Neural progenitor cell (in vitro differentiated cells): ENCODE data around the gene ZFPM1. TPM values are rescaled to one million over a fixed set of nuclear protein-coding genes. Genes with fewer than 3 reads are reported as not detected.

Experiments used
- DNase-seq: peaks from one replicate; pipeline ENCODE4 v3.0.0-alpha.2; 2016; ENCODE audit warnings: low spot score
- H2AFZ ChIP-seq: fragments of 200-600 bp; sonication (generic); replicated peaks from 2 replicates; pipeline ENCODE4 v1.6.1; 2016; ENCODE audit warnings: antibody characterized with exemption
- H3F3A ChIP-seq: fragments of 200-600 bp; sonication (generic); 2 replicates; pipeline ENCODE4 v1.6.1; 2016; ENCODE audit warnings: antibody characterized with exemption, low read depth
- H3K27ac ChIP-seq: fragments of 200-600 bp; sonication (generic); 2 replicates; pipeline ENCODE4 v1.5.1; 2016; ENCODE audit warnings: mild to moderate bottlenecking
- H3K27me3 ChIP-seq: fragments of 200-600 bp; sonication (generic); 2 replicates; pipeline ENCODE4 v1.6.1; 2016; ENCODE audit warnings: mild to moderate bottlenecking, moderate library complexity
- H3K36me3 ChIP-seq: fragments of 200-600 bp; sonication (generic); 2 replicates; pipeline ENCODE4 v1.5.1; 2016
- H3K4me1 ChIP-seq: fragments of 200-600 bp; sonication (generic); 2 replicates; pipeline ENCODE4 v1.6.1; 2016; ENCODE audit warnings: mixed run types
- H3K4me2 ChIP-seq: fragments of 200-600 bp; sonication (generic); 2 replicates; pipeline ENCODE4 v1.6.1; 2016
- H3K4me3 ChIP-seq: fragments of 200-600 bp; sonication (generic); 2 replicates; pipeline ENCODE4 v1.5.1; 2016
- H3K79me2 ChIP-seq: fragments of 200-600 bp; sonication (generic); 2 replicates; pipeline ENCODE4 v1.6.1; 2016; ENCODE audit warnings: low read depth
- H3K9ac ChIP-seq: fragments of 200-600 bp; sonication (generic); 2 replicates; pipeline ENCODE4 v1.6.1; 2016
- H3K9me3 ChIP-seq: fragments of 200-600 bp; sonication (generic); 2 replicates; pipeline ENCODE4 v1.5.1; 2016; ENCODE audit warnings: low read depth
- H4K20me1 ChIP-seq: fragments of 200-600 bp; sonication (generic); 2 replicates; pipeline ENCODE4 v1.6.1; 2016; ENCODE audit warnings: low read depth
- H3K27ac Mint-ChIP-seq: 3 replicates; pipeline ENCODE4 v1.8.0; 2021; ENCODE audit warnings: mixed read lengths
- H3K27me3 Mint-ChIP-seq: 2 replicates; pipeline ENCODE4 v1.8.0; 2022; ENCODE audit warnings: low read depth, mild to moderate bottlenecking, inconsistent platforms, moderate library complexity, mixed read lengths; ENCODE audit not compliant: insufficient read depth
- H3K36me3 Mint-ChIP-seq: 3 replicates; pipeline ENCODE4 v1.8.0; 2021; ENCODE audit warnings: mixed read lengths
- H3K4me1 Mint-ChIP-seq: 3 replicates; pipeline ENCODE4 v1.8.0; 2021; ENCODE audit warnings: mixed read lengths
- H3K4me3 Mint-ChIP-seq: 3 replicates; pipeline ENCODE4 v1.8.0; 2021; ENCODE audit warnings: mild to moderate bottlenecking, moderate library complexity, mixed read lengths
- H3K9me3 Mint-ChIP-seq: 3 replicates; pipeline ENCODE4 v1.8.0; 2020; ENCODE audit warnings: mixed read lengths
- CTCF ChIP-seq: fragments of 200-600 bp; sonication (generic); IDR thresholded peaks from 2 replicates; pipeline ENCODE4 v1.5.1; 2017; ENCODE audit warnings: antibody characterized with exemption, mild to moderate bottlenecking
- EZH2 ChIP-seq: fragments of 200-600 bp; sonication (generic); IDR thresholded peaks from 2 replicates; pipeline ENCODE4 v1.6.1; 2017; ENCODE audit warnings: antibody characterized with exemption, mild to moderate bottlenecking, moderate library complexity
- EZH2phosphoT487 ChIP-seq: fragments of 200-600 bp; sonication (generic); IDR thresholded peaks from 2 replicates; pipeline ENCODE4 v1.6.1; 2017; ENCODE audit warnings: antibody characterized with exemption
- total RNA-seq: library from RNA; depleted of rRNA; stranded (reverse); fragments of >200 nt; gene quantifications from 2 replicates; pipeline ENCODE4 v1.2.3, GENCODE V29; 2015; ENCODE audit warnings: low replicate concordance

The ZFPM1 gene
- total RNA-seq, 1 donor from 2014 or later = 0.36 TPM

- Histone ChIP-seq H3K9me3 (no peaks in the 10 kb centered on the region), H3K27ac (no peak overlapping the region), H4K20me1 (peaks cover 25% of the 10 kb centered on the region), H3K4me1 (peaks cover 8% of the 10 kb centered on the region), H3K9ac (no peak overlapping the region), H2AFZ (no peak overlapping the region), H3K4me3 (no peak overlapping the region), H3K27me3 (no peaks in the 10 kb centered on the region), H3F3A (no peaks in the 10 kb centered on the region), H3K79me2 (no peaks in the 10 kb centered on the region), H3K4me2 (no peak overlapping the region), H3K36me3 (no peaks in the 10 kb centered on the region)
- TF ChIP-seq EZH2phosphoT487 (no peak), EZH2 (no peak), CTCF (no peak)
- Mint-ChIP-seq H3K36me3 (no peaks in the 10 kb centered on the region), H3K4me1 (peaks cover 12% of the 10 kb centered on the region), H3K9me3 (no peaks in the 10 kb centered on the region), H3K27ac (no peak overlapping the region), H3K4me3 (no peak overlapping the region), H3K27me3 (peaks cover 2% of the 10 kb centered on the region)
- no peak for DNase-seq
Measured at GRCh38 chr16:88471575-88471974, 18.5 kb downstream of the ZFPM1 start.

GRCh38 chr16:88472069-88472468, 19.0 kb downstream of the ZFPM1 start:
- H3F3A ChIP-seq = no peaks in the 10 kb centered on the region
- no peaks in the 10 kb centered on the region for H3K9me3 Mint-ChIP-seq
- H3K9me3 ChIP-seq = no peaks in the 10 kb centered on the region
- no peak overlapping the region for H3K9ac ChIP-seq
- H3K4me2 ChIP-seq = no peak overlapping the region
- H3K4me3 ChIP-seq = no peak overlapping the region
- H3K27ac ChIP-seq = no peak overlapping the region
- no peaks in the 10 kb centered on the region for H3K36me3 ChIP-seq
- H3K79me2 ChIP-seq = no peaks in the 10 kb centered on the region
- TF ChIP-seq EZH2phosphoT487 (no peak), EZH2 (no peak), CTCF (no peak)
- H3K4me1 ChIP-seq = peaks cover 8% of the 10 kb centered on the region
- peaks cover 23% of the 10 kb centered on the region for H4K20me1 ChIP-seq
- no peak overlapping the region for H2AFZ ChIP-seq
- peaks cover 2% of the 10 kb centered on the region for H3K27me3 Mint-ChIP-seq
- H3K27ac Mint-ChIP-seq = no peak overlapping the region
- DNase-seq = no peak
- no peaks in the 10 kb centered on the region for H3K27me3 ChIP-seq
- H3K36me3 Mint-ChIP-seq = no peaks in the 10 kb centered on the region
- H3K4me1 Mint-ChIP-seq = peaks cover 14% of the 10 kb centered on the region
- H3K4me3 Mint-ChIP-seq = no peak overlapping the region

GRCh38 chr16:88472637-88473205, 19.6 kb downstream of the ZFPM1 start:
- no peaks in the 10 kb centered on the region for H3K27me3 ChIP-seq
- no peak overlapping the region for H3K9ac ChIP-seq
- no peaks in the 10 kb centered on the region for H3F3A ChIP-seq
- DNase-seq = no peak
- no peak overlapping the region for H2AFZ ChIP-seq
- no peak for TF ChIP-seq EZH2phosphoT487
- no peak for TF ChIP-seq CTCF
- TF ChIP-seq EZH2 = no peak
- H3K79me2 ChIP-seq = no peaks in the 10 kb centered on the region
- Mint-ChIP-seq H3K9me3 (no peaks in the 10 kb centered on the region), H3K27ac (no peak overlapping the region), H3K4me1 (peaks cover 17% of the 10 kb centered on the region), H3K36me3 (no peaks in the 10 kb centered on the region), H3K4me3 (no peak overlapping the region), H3K27me3 (peaks cover 2% of the 10 kb centered on the region)
- peaks cover 4% of the 10 kb centered on the region for H3K4me1 ChIP-seq
- no peaks in the 10 kb centered on the region for H3K36me3 ChIP-seq
- H3K9me3 ChIP-seq = no peaks in the 10 kb centered on the region
- no peak overlapping the region for H3K4me2 ChIP-seq
- no peak overlapping the region for H3K4me3 ChIP-seq
- H4K20me1 ChIP-seq = peaks cover 19% of the 10 kb centered on the region
- H3K27ac ChIP-seq = no peak overlapping the region
